Activated T-cell treated with anti-CD3 and anti-CD28 coated beads, Interleukin-2, amount 50 U/mL, for 4 hours (primary cell): Measurements from ENCODE around the gene SLC43A3. TPM values are rescaled to one million over a fixed set of nuclear protein-coding genes. Genes with fewer than 3 reads are reported as not detected.

Source experiments
- ATAC-seq, 2 donors: fragments of 200-7000 bp; cut with Tn5 transposase; one replicate each; pipeline ENCODE4 v1.10.0; 2021
- DNase-seq: peaks from one replicate; pipeline ENCODE4 v3.0.0-alpha.2; 2020
- H3K27me3 Mint-ChIP-seq: one replicate; pipeline ENCODE4 v1.8.0; 2021; ENCODE audit warnings: low read depth, mixed read lengths
- H3K36me3 Mint-ChIP-seq: one replicate; pipeline ENCODE4 v1.8.0; 2022; ENCODE audit warnings: mixed read lengths; ENCODE audit not compliant: insufficient read depth
- H3K4me1 Mint-ChIP-seq: one replicate; pipeline ENCODE4 v1.8.0; 2021; ENCODE audit warnings: low read depth, mixed read lengths
- H3K4me3 Mint-ChIP-seq: one replicate; pipeline ENCODE4 v1.8.0; 2021; ENCODE audit warnings: mild to moderate bottlenecking, moderate library complexity, mixed read lengths
- H3K9me3 Mint-ChIP-seq: one replicate; pipeline ENCODE4 v1.8.0; 2021; ENCODE audit warnings: mixed read lengths
- total RNA-seq, 3 donors: library from RNA; stranded (reverse); gene quantifications; one replicate each; pipeline ENCODE4 v1.2.1, GENCODE V29; 2021

Gene SLC43A3
- total RNA-seq, 3 donors from 2014 or later, result 508 to 551 (median 529) TPM

- Mint-ChIP-seq H3K4me3 (no peak overlapping the region), H3K27me3 (peaks cover 9% of the 10 kb centered on the region), H3K9me3 (peaks cover 6% of the 10 kb centered on the region), H3K36me3 (no peaks in the 10 kb centered on the region), H3K4me1 (no peaks in the 10 kb centered on the region)
- DNase-seq, result no peak
- ATAC-seq, result no peak
Observed at GRCh38 chr11:57360991-57361390, 65.9 kb downstream of the SLC43A3 start.

GRCh38 chr11:57359896-57360690, 66.8 kb downstream of the SLC43A3 start:
- ATAC-seq, result no peak
- Mint-ChIP-seq H3K9me3 (peaks cover 6% of the 10 kb centered on the region), H3K4me1 (no peaks in the 10 kb centered on the region), H3K4me3 (no peak overlapping the region), H3K27me3 (peaks cover 7% of the 10 kb centered on the region), H3K36me3 (no peaks in the 10 kb centered on the region)
- DNase-seq, result no peak

DNA sequence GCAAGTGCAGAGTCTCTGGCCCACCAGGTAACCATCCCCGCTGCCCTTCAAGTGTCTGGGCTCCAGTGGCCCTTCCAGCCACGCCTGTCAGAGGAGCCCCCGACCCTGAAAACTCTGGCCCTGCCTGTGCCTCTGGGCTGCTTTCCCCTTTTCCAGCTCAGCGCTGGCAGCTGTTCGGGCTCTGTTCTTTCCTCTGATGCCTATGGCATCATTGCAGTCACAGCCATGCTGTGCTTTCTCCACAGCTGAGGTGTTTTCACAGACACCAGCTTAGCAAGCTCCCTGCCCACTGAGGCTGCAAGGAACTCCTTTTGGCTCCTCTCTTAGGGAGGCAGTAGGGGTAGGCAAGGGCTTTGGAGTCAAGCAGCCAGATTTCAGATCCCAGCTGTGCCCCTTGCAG, 67.5 kb downstream of the SLC43A3 start:
- Mint-ChIP-seq H3K27me3 (peaks cover 11% of the 10 kb centered on the region), H3K4me3 (no peak overlapping the region), H3K9me3 (peaks cover 6% of the 10 kb centered on the region), H3K36me3 (no peaks in the 10 kb centered on the region), H3K4me1 (no peaks in the 10 kb centered on the region)
- ATAC-seq, result no peak
- DNase-seq, result no peak

- no peak for ATAC-seq
- Mint-ChIP-seq H3K4me3 (no peak overlapping the region), H3K27me3 (peaks cover 11% of the 10 kb centered on the region), H3K9me3 (peaks cover 6% of the 10 kb centered on the region), H3K4me1 (no peaks in the 10 kb centered on the region), H3K36me3 (no peaks in the 10 kb centered on the region)
- no peak for DNase-seq
Observed at GRCh38 chr11:57358991-57359390, 67.9 kb downstream of the SLC43A3 start.

DNA sequence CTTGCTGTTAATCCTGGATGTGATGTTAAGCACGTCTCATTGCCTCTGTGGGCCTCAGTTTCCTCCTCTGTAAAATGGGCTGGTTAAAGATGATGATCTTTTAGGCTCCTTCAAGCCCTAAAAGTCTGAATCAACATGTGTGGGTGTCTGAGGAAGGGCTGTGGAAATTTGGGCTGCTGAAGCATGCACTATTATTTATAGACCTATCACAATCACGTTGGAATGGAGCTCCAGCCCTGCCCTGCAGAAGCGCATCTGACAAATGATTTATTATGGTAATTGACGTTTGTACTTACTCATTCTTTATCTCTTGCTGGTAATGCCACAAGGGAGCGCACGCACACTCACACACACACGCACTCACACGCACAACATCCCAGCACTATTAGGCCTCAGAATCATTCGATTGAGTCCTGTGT, 68.4 kb downstream of the SLC43A3 start:
- Mint-ChIP-seq H3K4me1 (no peaks in the 10 kb centered on the region), H3K27me3 (peaks cover 11% of the 10 kb centered on the region), H3K9me3 (peaks cover 6% of the 10 kb centered on the region), H3K4me3 (no peak overlapping the region), H3K36me3 (no peaks in the 10 kb centered on the region)
- no peak for DNase-seq
- ATAC-seq, result no peak

GRCh38 chr11:57357856-57358255, 69.1 kb downstream of the SLC43A3 start:
- ATAC-seq, result no peak
- H3K4me1 Mint-ChIP-seq, result no peaks in the 10 kb centered on the region

DNA sequence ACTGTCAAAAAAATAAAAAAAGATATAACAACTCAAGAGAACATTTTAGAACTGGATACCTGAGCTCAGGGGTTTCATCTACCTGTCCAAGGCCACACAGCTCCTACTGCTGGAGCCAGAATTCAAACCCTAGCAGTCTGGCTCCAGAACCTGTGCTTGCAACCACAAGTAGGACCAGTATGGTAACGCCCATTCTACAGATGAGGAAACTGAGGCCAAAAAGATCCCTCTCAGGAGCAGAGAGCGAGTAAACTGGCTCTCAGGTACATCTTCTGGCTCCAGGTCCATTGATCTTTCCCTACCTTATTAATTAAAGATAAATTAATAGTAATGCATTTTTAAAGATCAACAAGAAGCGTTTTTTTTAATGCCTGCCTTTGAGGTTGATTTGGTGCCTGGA, 69.6 kb downstream of the SLC43A3 start:
- Mint-ChIP-seq H3K4me3 (no peak overlapping the region), H3K4me1 (no peaks in the 10 kb centered on the region), H3K9me3 (no peaks in the 10 kb centered on the region), H3K27me3 (peaks cover 11% of the 10 kb centered on the region), H3K36me3 (no peaks in the 10 kb centered on the region)
- DNase-seq (no peak), ATAC-seq (no peak)

More at GRCh38 chr11:57357856-57358255, 69.1 kb downstream of the SLC43A3 start:
- peaks cover 2% of the 10 kb centered on the region for H3K9me3 Mint-ChIP-seq
- H3K4me3 Mint-ChIP-seq, result no peak overlapping the region
- H3K36me3 Mint-ChIP-seq, result no peaks in the 10 kb centered on the region
- H3K27me3 Mint-ChIP-seq, result peaks cover 11% of the 10 kb centered on the region
- no peak for DNase-seq

Other genes with a start within 250 kb of the SLC43A3 start
- not detected for gene LRRC55, start 245.2 kb downstream of the SLC43A3 start, total RNA-seq
- not detected for gene APLNR, start 189.9 kb downstream of the SLC43A3 start, total RNA-seq
- 10 to 100 TPM; 27.2 to 34.3 (median 30.7) TPM for gene TNKS1BP1, start 102.2 kb downstream of the SLC43A3 start, total RNA-seq
- 100 to 1,000 TPM; 287 to 317 (median 302) TPM for gene SSRP1, start 91.2 kb downstream of the SLC43A3 start, total RNA-seq
- gene P2RX3, start 88.8 kb downstream of the SLC43A3 start, total RNA-seq, result not detected
- gene PRG3, start 46.0 kb downstream of the SLC43A3 start, total RNA-seq, result not detected
- gene PRG2, start 36.5 kb downstream of the SLC43A3 start, total RNA-seq, result 1 to 10 TPM; 1.8 to 2.7 (median 2.5) TPM
- under 1 TPM; 0.16 to 0.33 (median 0.27) TPM for gene RTN4RL2, start 33.4 kb upstream of the SLC43A3 start, total RNA-seq
- gene SLC43A1, start 88.6 kb upstream of the SLC43A3 start, total RNA-seq, result 10 to 100 TPM; 15.5 to 20.3 (median 18.3) TPM
- 100 to 1,000 TPM; 152 to 189 (median 154) TPM for gene TIMM10, start 103.6 kb upstream of the SLC43A3 start, total RNA-seq
- gene SMTNL1, start 110.5 kb upstream of the SLC43A3 start, total RNA-seq, result not detected
- 100 to 1,000 TPM; 117 to 136 (median 122) TPM for gene UBE2L6, start 140.6 kb upstream of the SLC43A3 start, total RNA-seq
- gene SERPING1, start 170.6 kb upstream of the SLC43A3 start, total RNA-seq, result 1 to 10 TPM in 2 of 3 donors, under 1 TPM in 1; 0.55 to 2.1 (median 1.7) TPM
- gene YPEL4, start 222.8 kb upstream of the SLC43A3 start, total RNA-seq, result under 1 TPM in 1 of 3 donors, not detected in 2; 0.05 TPM
- gene CLP1, start 230.6 kb upstream of the SLC43A3 start, total RNA-seq, result 10 to 100 TPM; 21.6 to 24.6 (median 22.0) TPM
- gene ZDHHC5, start 241.0 kb upstream of the SLC43A3 start, total RNA-seq, result 10 to 100 TPM; 65.0 to 78.1 (median 73.8) TPM